ENCODE data around the gene GFPT1. TPM values are rescaled to one million over a fixed set of nuclear protein-coding genes. Genes with fewer than 3 reads are reported as not detected.

GFPT1 gene
- total and polyA plus RNA-seq, 7 experiments from 2014 or later: 8.4 to 29.8 (median 15.6) TPM

GRCh38 chr2:69397234-69397633 lies 10.2 kb upstream of the GFPT1 start:
- no peak overlapping the region for H3K4me3 ChIP-seq (ENCODE audit: low read length)
- CTCF ChIA-PET: no interaction called here
- H3K36me3 ChIP-seq (ENCODE audit: control insufficient read depth in 2 of 3, insufficient read depth in 3 of 3, low read length in 3 of 3): peaks cover 0 to 19% (median 5%) of the 10 kb centered on the region in 3 experiments
- DNase-seq: no peak
- no peaks in the 10 kb centered on the region for H3K9me3 ChIP-seq (ENCODE audit: control insufficient read depth in 2 of 3, low read length in 3 of 3)
- H3K4me3 Mint-ChIP-seq: no peak overlapping the region
- H3K27ac Mint-ChIP-seq: peak overlapping the region in 1 of 9 donors; percentile 25
- peaks cover 0 to 4% (median 0%) of the 10 kb centered on the region in 11 donors for H3K9me3 Mint-ChIP-seq
- intact Hi-C loops (cut with micrococcal nuclease): no loop called here
- no peaks in the 10 kb centered on the region for H3K4me1 ChIP-seq (ENCODE audit: control insufficient read depth in 2 of 2, insufficient read depth in 2 of 2, low read length in 2 of 2)
- POLR2A ChIA-PET: interaction anchor here (0.6 to 1.2 kb wide), 4 partner anchors 14 to 140 kb away, joined by 3 to 8 read pairs (median 4); no protein-coding TSS in a partner anchor
- H3K27ac ChIP-seq (ENCODE audit: low read depth, low read length): no peak overlapping the region
- H3K27me3 ChIP-seq (ENCODE audit: control insufficient read depth in 2 of 2, insufficient read depth in 2 of 2, low read length in 2 of 2): no peaks in the 10 kb centered on the region
- peaks cover 0 to 44% (median 24%) of the 10 kb centered on the region in 5 donors for H3K36me3 Mint-ChIP-seq
- no peaks in the 10 kb centered on the region for H3K27me3 Mint-ChIP-seq
- ATAC-seq: no peak
- peaks cover 0 to 1% (median 0%) of the 10 kb centered on the region in 7 donors for H3K4me1 Mint-ChIP-seq

- H3K4me3 ChIP-seq (ENCODE audit: low read length): no peak overlapping the region
- intact Hi-C loops (cut with micrococcal nuclease): no loop called here
- H3K27me3 ChIP-seq (ENCODE audit: control insufficient read depth in 2 of 2, insufficient read depth in 2 of 2, low read length in 2 of 2): no peaks in the 10 kb centered on the region
- Mint-ChIP-seq H3K4me3 (no peak overlapping the region), H3K4me1 (peaks cover 0 to 1% (median 0%) of the 10 kb centered on the region in 7 donors), H3K27ac (no peak overlapping the region), H3K9me3 (peaks cover 0 to 4% (median 0%) of the 10 kb centered on the region in 11 donors), H3K27me3 (no peaks in the 10 kb centered on the region), H3K36me3 (peaks cover 0 to 38% (median 24%) of the 10 kb centered on the region in 5 donors)
- no peaks in the 10 kb centered on the region for H3K4me1 ChIP-seq (ENCODE audit: control insufficient read depth in 2 of 2, insufficient read depth in 2 of 2, low read length in 2 of 2)
- ATAC-seq: no peak
- H3K36me3 ChIP-seq (ENCODE audit: control insufficient read depth in 2 of 3, insufficient read depth in 3 of 3, low read length in 3 of 3): peaks cover 0 to 16% (median 5%) of the 10 kb centered on the region in 3 experiments
- CTCF ChIA-PET: no interaction called here
- no peak for DNase-seq
- no peaks in the 10 kb centered on the region for H3K9me3 ChIP-seq (ENCODE audit: control insufficient read depth in 2 of 3, low read length in 3 of 3)
- POLR2A ChIA-PET: no interaction called here
- H3K27ac ChIP-seq (ENCODE audit: low read depth, low read length): no peak overlapping the region
These were observed 8.8 kb upstream of the GFPT1 start for GRCh38 chr2:69395866-69396265.

- POLR2A ChIA-PET: no interaction called here
- intact Hi-C loops (cut with micrococcal nuclease): no loop called here
These were observed 6.9 kb upstream of the GFPT1 start for GRCh38 chr2:69393963-69394362.

GRCh38 chr2:69390471-69390870 lies 3.4 kb upstream of the GFPT1 start:
- Mint-ChIP-seq H3K9me3 (peaks cover 0 to 4% (median 0%) of the 10 kb centered on the region in 11 donors), H3K36me3 (peaks cover 0 to 21% (median 15%) of the 10 kb centered on the region in 5 donors), H3K4me3 (no peak overlapping the region), H3K27me3 (no peaks in the 10 kb centered on the region), H3K4me1 (peaks cover 6 to 25% (median 19%) of the 10 kb centered on the region in 7 donors), H3K27ac (peak overlapping the region in 1 of 9 donors; percentile 62)
- POLR2A ChIA-PET: no interaction called here
- Histone ChIP-seq H3K4me3 (ENCODE audit: low read length) (no peak overlapping the region), H3K4me1 (ENCODE audit: control insufficient read depth in 2 of 2, insufficient read depth in 2 of 2, low read length in 2 of 2) (peaks cover 16 to 17% of the 10 kb centered on the region in 2 donors), H3K9me3 (ENCODE audit: control insufficient read depth in 2 of 3, low read length in 3 of 3) (no peaks in the 10 kb centered on the region), H3K36me3 (ENCODE audit: control insufficient read depth in 2 of 3, insufficient read depth in 3 of 3, low read length in 3 of 3) (peaks cover 0 to 3% (median 0%) of the 10 kb centered on the region in 3 experiments), H3K27ac (ENCODE audit: low read depth, low read length) (no peak overlapping the region), H3K27me3 (ENCODE audit: control insufficient read depth in 2 of 2, insufficient read depth in 2 of 2, low read length in 2 of 2) (no peaks in the 10 kb centered on the region)
- intact Hi-C loops (cut with micrococcal nuclease): no loop called here
- no peak for ATAC-seq
- CTCF ChIA-PET: interaction anchor here (0.6 to 1.2 kb wide), 2 partner anchors 13 to 46 kb away, joined by 3 to 4 read pairs; partner anchors contain the start of gene NFU1
- no peak for DNase-seq

More at GRCh38 chr2:69393963-69394362, 6.9 kb upstream of the GFPT1 start:
- Mint-ChIP-seq H3K9me3 (peaks cover 0 to 4% (median 0%) of the 10 kb centered on the region in 11 donors), H3K36me3 (peaks cover 0 to 24% (median 19%) of the 10 kb centered on the region in 5 donors), H3K27me3 (no peaks in the 10 kb centered on the region), H3K4me3 (no peak overlapping the region), H3K27ac (peak overlapping the region in 3 of 9 donors; percentile 10 to 59 (median 33)), H3K4me1 (no peaks in the 10 kb centered on the region)
- Histone ChIP-seq H3K27ac (ENCODE audit: low read depth, low read length) (no peak overlapping the region), H3K36me3 (ENCODE audit: control insufficient read depth in 2 of 3, insufficient read depth in 3 of 3, low read length in 3 of 3) (peaks cover 0 to 11% (median 5%) of the 10 kb centered on the region in 3 experiments), H3K4me1 (ENCODE audit: control insufficient read depth in 2 of 2, insufficient read depth in 2 of 2, low read length in 2 of 2) (no peaks in the 10 kb centered on the region), H3K4me3 (ENCODE audit: low read length) (no peak overlapping the region), H3K9me3 (ENCODE audit: control insufficient read depth in 2 of 3, low read length in 3 of 3) (no peaks in the 10 kb centered on the region), H3K27me3 (ENCODE audit: control insufficient read depth in 2 of 2, insufficient read depth in 2 of 2, low read length in 2 of 2) (no peaks in the 10 kb centered on the region)
- ATAC-seq (no peak), DNase-seq (no peak)
- CTCF ChIA-PET: no interaction called here

- POLR2A ChIA-PET: interaction anchor here (0.6 to 1.2 kb wide), 3 partner anchors 15 to 168 kb away, joined by 3 read pairs; partner anchors contain the start of gene NFU1
- no peak overlapping the region for H3K4me3 ChIP-seq (ENCODE audit: low read length)
- H3K4me1 ChIP-seq (ENCODE audit: control insufficient read depth in 2 of 2, insufficient read depth in 2 of 2, low read length in 2 of 2): peaks cover 17 to 18% of the 10 kb centered on the region in 2 donors
- Mint-ChIP-seq H3K9me3 (peaks cover 0 to 4% (median 0%) of the 10 kb centered on the region in 11 donors), H3K36me3 (peaks cover 0 to 19% (median 15%) of the 10 kb centered on the region in 5 donors), H3K4me3 (no peak overlapping the region), H3K27me3 (no peaks in the 10 kb centered on the region), H3K27ac (no peak overlapping the region), H3K4me1 (peaks cover 6 to 28% (median 21%) of the 10 kb centered on the region in 7 donors)
- intact Hi-C loops (cut with micrococcal nuclease): no loop called here
- ATAC-seq (no peak), DNase-seq (no peak)
- H3K9me3 ChIP-seq (ENCODE audit: control insufficient read depth in 2 of 3, low read length in 3 of 3): no peaks in the 10 kb centered on the region
- H3K27me3 ChIP-seq (ENCODE audit: control insufficient read depth in 2 of 2, insufficient read depth in 2 of 2, low read length in 2 of 2): no peaks in the 10 kb centered on the region
- no peak overlapping the region for H3K27ac ChIP-seq (ENCODE audit: low read depth, low read length)
- CTCF ChIA-PET: interaction anchor here (0.6 to 1.2 kb wide), 2 partner anchors 13 to 47 kb away, joined by 3 to 4 read pairs; partner anchors contain the start of gene NFU1
- peaks cover 0 to 3% (median 0%) of the 10 kb centered on the region in 3 experiments for H3K36me3 ChIP-seq (ENCODE audit: control insufficient read depth in 2 of 3, insufficient read depth in 3 of 3, low read length in 3 of 3)
These were observed 3.0 kb upstream of the GFPT1 start for GRCh38 chr2:69390001-69390400.

GRCh38 chr2:69389271-69389670 lies 2.2 kb upstream of the GFPT1 start:
- Histone ChIP-seq H3K36me3 (ENCODE audit: control insufficient read depth in 2 of 3, insufficient read depth in 3 of 3, low read length in 3 of 3) (peaks cover 0 to 3% (median 0%) of the 10 kb centered on the region in 3 experiments), H3K4me1 (ENCODE audit: control insufficient read depth in 2 of 2, insufficient read depth in 2 of 2, low read length in 2 of 2) (peaks cover 17 to 18% of the 10 kb centered on the region in 2 donors), H3K27me3 (ENCODE audit: control insufficient read depth in 2 of 2, insufficient read depth in 2 of 2, low read length in 2 of 2) (no peaks in the 10 kb centered on the region), H3K4me3 (ENCODE audit: low read length) (no peak overlapping the region), H3K27ac (ENCODE audit: low read depth, low read length) (no peak overlapping the region), H3K9me3 (ENCODE audit: control insufficient read depth in 2 of 3, low read length in 3 of 3) (no peaks in the 10 kb centered on the region)
- peaks cover 9 to 33% (median 24%) of the 10 kb centered on the region in 7 donors for H3K4me1 Mint-ChIP-seq
- H3K27me3 Mint-ChIP-seq: no peaks in the 10 kb centered on the region
- H3K9me3 Mint-ChIP-seq: peaks cover 0 to under 1% (median 0%) of the 10 kb centered on the region in 11 donors
- DNase-seq: no peak
- H3K27ac Mint-ChIP-seq: no peak overlapping the region
- intact Hi-C loops (cut with micrococcal nuclease): loop anchor here in 1 of 2 donors (5.0 kb wide), 1 partner anchor 922 kb away; the partner anchor contains the start of genes APLF and FBXO48
- ChIA-PET CTCF (no interaction called here), POLR2A (interaction anchor here (0.9 to 1.2 kb wide), 2 partner anchors 48 to 169 kb away, joined by 3 read pairs; partner anchors contain the start of gene NFU1)
- ATAC-seq: no peak
- peaks cover 0 to 12% (median 7%) of the 10 kb centered on the region in 5 donors for H3K36me3 Mint-ChIP-seq
- H3K4me3 Mint-ChIP-seq: no peak overlapping the region

All from naive thymus-derived CD4-positive, alpha-beta T cell (primary cell).